ENCODE results near the gene PITPNB. TPM values are rescaled to one million over a fixed set of nuclear protein-coding genes. Genes with fewer than 3 reads are reported as not detected.

PITPNB gene
- total RNA-seq, 3 donors from 2014 or later, result 41.1 to 49.2 (median 47.5) TPM

GRCh38 chr22:27877501-27877900 lies 41.6 kb downstream of the PITPNB start:
- Histone ChIP-seq H3K4me1 (peaks cover 0 to 9% of the 10 kb centered on the region in 2 donors), H3K27ac (no peak overlapping the region), H3K27me3 (no peaks in the 10 kb centered on the region), H3K4me3 (no peak overlapping the region), H3K9me3 (no peaks in the 10 kb centered on the region), H3K36me3 (no peaks in the 10 kb centered on the region)
- intact Hi-C loops (cut with DNase I; ENCODE audit: low total_unique reads), result no loop called here
- TF ChIP-seq CTCF (IDR thresholded peaks at IDR 0.05) (no peak), POLR2A (IDR thresholded peaks at IDR 0.05) (no peak), POLR2AphosphoS5 (IDR thresholded peaks at IDR 0.05) (no peak)
- DNase-seq (ENCODE audit: low spot score in 2 of 2), result no peak

- DNase-seq (ENCODE audit: low spot score in 2 of 2), result no peak
- Histone ChIP-seq H3K27ac (no peak overlapping the region), H3K4me1 (peaks cover 0 to 7% of the 10 kb centered on the region in 2 donors), H3K27me3 (no peaks in the 10 kb centered on the region), H3K9me3 (no peaks in the 10 kb centered on the region), H3K36me3 (no peaks in the 10 kb centered on the region), H3K4me3 (no peak overlapping the region)
- intact Hi-C loops (cut with DNase I; ENCODE audit: low total_unique reads), result no loop called here
- no peak for TF ChIP-seq POLR2AphosphoS5 (IDR thresholded peaks at IDR 0.05)
- no peak for TF ChIP-seq POLR2A (IDR thresholded peaks at IDR 0.05)
- no peak for TF ChIP-seq CTCF (IDR thresholded peaks at IDR 0.05)
Observed at GRCh38 chr22:27876684-27877083, 42.4 kb downstream of the PITPNB start.

GRCh38 chr22:27875951-27876350 lies 43.1 kb downstream of the PITPNB start:
- Histone ChIP-seq H3K9me3 (no peaks in the 10 kb centered on the region), H3K4me3 (no peak overlapping the region), H3K4me1 (no peaks in the 10 kb centered on the region), H3K27me3 (no peaks in the 10 kb centered on the region), H3K36me3 (no peaks in the 10 kb centered on the region), H3K27ac (no peak overlapping the region)
- DNase-seq (ENCODE audit: low spot score in 2 of 2), result no peak
- intact Hi-C loops (cut with DNase I; ENCODE audit: low total_unique reads), result no loop called here
- TF ChIP-seq CTCF (IDR thresholded peaks at IDR 0.05) (no peak), POLR2A (IDR thresholded peaks at IDR 0.05) (no peak), POLR2AphosphoS5 (IDR thresholded peaks at IDR 0.05) (no peak)

GRCh38 chr22:27874764-27875163 lies 44.3 kb downstream of the PITPNB start:
- no peaks in the 10 kb centered on the region for H3K36me3 ChIP-seq
- no peak for TF ChIP-seq POLR2AphosphoS5 (IDR thresholded peaks at IDR 0.05)
- TF ChIP-seq POLR2A (IDR thresholded peaks at IDR 0.05), result no peak
- TF ChIP-seq CTCF (IDR thresholded peaks at IDR 0.05), result no peak
- no peak overlapping the region for H3K4me3 ChIP-seq
- no peak for DNase-seq (ENCODE audit: low spot score in 2 of 2)
- H3K27ac ChIP-seq, result no peak overlapping the region
- no peaks in the 10 kb centered on the region for H3K4me1 ChIP-seq
- no peaks in the 10 kb centered on the region for H3K9me3 ChIP-seq
- no peaks in the 10 kb centered on the region for H3K27me3 ChIP-seq
- intact Hi-C loops (cut with DNase I; ENCODE audit: low total_unique reads), result no loop called here

GRCh38 chr22:27874185-27874584 lies 44.9 kb downstream of the PITPNB start:
- peak overlapping the region; percentile 37 to 59 for H3K27ac ChIP-seq
- no peak for DNase-seq (ENCODE audit: low spot score in 2 of 2)
- no peaks in the 10 kb centered on the region for H3K4me1 ChIP-seq
- H3K27me3 ChIP-seq, result no peaks in the 10 kb centered on the region
- no peak overlapping the region for H3K4me3 ChIP-seq
- TF ChIP-seq CTCF (IDR thresholded peaks at IDR 0.05), result no peak
- no peak for TF ChIP-seq POLR2AphosphoS5 (IDR thresholded peaks at IDR 0.05)
- no peak for TF ChIP-seq POLR2A (IDR thresholded peaks at IDR 0.05)
- intact Hi-C loops (cut with DNase I; ENCODE audit: low total_unique reads), result no loop called here
- H3K36me3 ChIP-seq, result no peaks in the 10 kb centered on the region
- no peaks in the 10 kb centered on the region for H3K9me3 ChIP-seq

Measured in breast epithelium (tissue), 4 donors.